PC-3 (cell line): Measurements from ENCODE around the gene IL16. TPM values are rescaled to one million over a fixed set of nuclear protein-coding genes. Genes with fewer than 3 reads are reported as not detected.

Source experiments
- ATAC-seq: fragments of 200-7000 bp; cut with Tn5 transposase; 2 replicates; pipeline ENCODE4 v1.9.1; 2020; ENCODE audit warnings: mild to moderate bottlenecking, moderate library complexity
- BruUV-seq: library from RNA; stranded (reverse); fragments of 400-500 nt; replicated peaks from 2 replicates; lab custom pipeline; 2021; lab: Mats Ljungman, UMichigan
- CTCF ChIA-PET: fragments of 300-600 bp; sonication (Branson Sonifier 250); formaldehyde crosslinking; loops from one replicate; lab custom pipeline; 2022; ENCODE audit warnings: antibody characterized with exemption; lab: Charles Lee
- POLR2A ChIA-PET: fragments of 300-600 bp; sonication (Branson Sonifier 250); formaldehyde crosslinking; loops from one replicate; lab custom pipeline; 2022; ENCODE audit warnings: antibody characterized with exemption; ENCODE audit not compliant: unreplicated experiment; lab: Charles Lee
- DNase-seq: peaks from one replicate; pipeline ENCODE4 v3.0.0-alpha.2; 2015
- H2AFZ ChIP-seq: fragments of 300-600 bp; sonication (generic); 2 replicates; pipeline ENCODE4 v1.6.0; 2016; ENCODE audit warnings: antibody characterized with exemption, low read length
- H3F3A ChIP-seq: fragments of 300-600 bp; sonication (generic); one replicate; pipeline ENCODE4 v1.6.0; 2017; ENCODE audit warnings: antibody characterized with exemption, low read length, control low read depth, mild to moderate bottlenecking; ENCODE audit not compliant: unreplicated experiment
- H3K27ac ChIP-seq: fragments of 300-600 bp; sonication (generic); 2 replicates; pipeline ENCODE4 v1.5.1; 2016; ENCODE audit warnings: mild to moderate bottlenecking, low read length
- H3K27me3 ChIP-seq: fragments of 300-600 bp; sonication (generic); 2 replicates; pipeline ENCODE4 v1.6.1; 2016; ENCODE audit warnings: low read length, mixed read lengths
- H3K36me3 ChIP-seq: fragments of 300-600 bp; sonication (generic); 2 replicates; pipeline ENCODE4 v1.6.1; 2016; ENCODE audit warnings: low read depth, mixed run types, low read length, mixed read lengths
- H3K4me1 ChIP-seq: fragments of 300-600 bp; sonication (generic); 2 replicates; pipeline ENCODE4 v1.5.1; 2016; ENCODE audit warnings: low read length; ENCODE audit not compliant: insufficient read depth
- H3K4me2 ChIP-seq: fragments of 300-600 bp; sonication (generic); 2 replicates; pipeline ENCODE4 v1.6.0; 2016; ENCODE audit warnings: low read length
- H3K4me3 ChIP-seq: fragments of 300-600 bp; sonication (generic); 2 replicates; pipeline ENCODE4 v1.5.1; 2016; ENCODE audit warnings: mild to moderate bottlenecking, low read length, mixed read lengths
- H3K79me2 ChIP-seq: fragments of 300-600 bp; sonication (generic); 2 replicates; pipeline ENCODE4 v1.6.1; 2017; ENCODE audit warnings: low read length, mixed read lengths
- H3K9ac ChIP-seq: fragments of 300-600 bp; sonication (generic); 2 replicates; pipeline ENCODE4 v1.6.0; 2016; ENCODE audit warnings: mild to moderate bottlenecking, low read length
- H3K9me2 ChIP-seq: fragments of 300-600 bp; sonication (generic); replicated peaks from 2 replicates; pipeline ENCODE4 v1.6.1; 2016; ENCODE audit warnings: mixed run types, low read length, mixed read lengths
- H3K9me3 ChIP-seq: fragments of 300-600 bp; sonication (generic); 2 replicates; pipeline ENCODE4 v1.6.1; 2016; ENCODE audit warnings: low read length, mixed read lengths
- H4K20me1 ChIP-seq: fragments of 300-600 bp; sonication (generic); 2 replicates; pipeline ENCODE4 v1.6.1; 2016; ENCODE audit warnings: low read length, mixed read lengths
- CTCF ChIP-seq: fragments of 300-600 bp; sonication (generic); conservative IDR thresholded peaks from 2 replicates; pipeline ENCODE4 v1.5.1; 2017; ENCODE audit warnings: antibody characterized with exemption, low read depth, mild to moderate bottlenecking, low read length
- EZH2 ChIP-seq: fragments of 300-600 bp; sonication (generic); IDR thresholded peaks from one replicate; pipeline ENCODE4 v1.6.1; 2017; ENCODE audit warnings: antibody characterized with exemption, mild to moderate bottlenecking, low read length; ENCODE audit not compliant: unreplicated experiment
- EZH2phosphoT487 ChIP-seq: fragments of 300-600 bp; sonication (generic); IDR thresholded peaks from 2 replicates; pipeline ENCODE4 v1.6.1; 2018; ENCODE audit warnings: mild to moderate bottlenecking, antibody characterized with exemption, low read length, borderline replicate concordance
- intact Hi-C: fragments of 100-400 bp; cut with micrococcal nuclease; formaldehyde crosslinking; loops from 2 replicates; pipeline ENCODE4 v1.9.0; 2023
- total RNA-seq: library from RNA; depleted of rRNA; stranded (reverse); fragments of >200 nt; gene quantifications from 2 replicates; pipeline ENCODE4 v1.2.3, GENCODE V29; 2014

IL16 gene
- total RNA-seq, 1 experiment from 2014 or later, result 0.04 TPM

GRCh38 chr15:81166636-81167305 lies 29.9 kb upstream of the IL16 start:
- H3K9ac ChIP-seq, result no peak overlapping the region
- no peaks in the 10 kb centered on the region for H3K9me3 ChIP-seq
- no peaks in the 10 kb centered on the region for H3K79me2 ChIP-seq
- DNase-seq (no peak), ATAC-seq (no peak)
- no TSS peak for BruUV-seq
- H2AFZ ChIP-seq, result no peak overlapping the region
- H3K4me3 ChIP-seq, result no peak overlapping the region
- no peaks in the 10 kb centered on the region for H3K27me3 ChIP-seq
- intact Hi-C loops, result no loop called here
- no peak overlapping the region for H3K4me2 ChIP-seq
- H3K4me1 ChIP-seq, result no peaks in the 10 kb centered on the region
- ChIA-PET CTCF (no interaction called here), POLR2A (no interaction called here)
- H3K9me2 ChIP-seq, result no peaks in the 10 kb centered on the region
- H3K36me3 ChIP-seq, result no peaks in the 10 kb centered on the region
- H3F3A ChIP-seq, result no peaks in the 10 kb centered on the region
- TF ChIP-seq EZH2phosphoT487 (no peak), CTCF (no peak), EZH2 (no peak)
- H4K20me1 ChIP-seq, result no peaks in the 10 kb centered on the region
- no peak overlapping the region for H3K27ac ChIP-seq

- H3K27me3 ChIP-seq, result peaks cover 4% of the 10 kb centered on the region; the same call in 1 of the 2 replicates
- CTCF ChIA-PET, result no interaction called here
- no peak overlapping the region for H3K4me2 ChIP-seq
- no peak overlapping the region for H3K27ac ChIP-seq
- no peak overlapping the region for H3K9ac ChIP-seq
- no peak for DNase-seq
- no peaks in the 10 kb centered on the region for H3K36me3 ChIP-seq
- no peaks in the 10 kb centered on the region for H4K20me1 ChIP-seq
- no peaks in the 10 kb centered on the region for H3K4me1 ChIP-seq
- H3F3A ChIP-seq, result no peaks in the 10 kb centered on the region
- no peak overlapping the region for H3K4me3 ChIP-seq
- TF ChIP-seq CTCF (no peak), EZH2 (no peak), EZH2phosphoT487 (no peak)
- H3K9me2 ChIP-seq, result no peaks in the 10 kb centered on the region
- POLR2A ChIA-PET, result no interaction called here
- no peak overlapping the region for H2AFZ ChIP-seq
- H3K9me3 ChIP-seq, result no peaks in the 10 kb centered on the region
- intact Hi-C loops, result no loop called here
- BruUV-seq, result no TSS peak
- no peak for ATAC-seq
- H3K79me2 ChIP-seq, result no peaks in the 10 kb centered on the region
Observed at GRCh38 chr15:81168131-81168526, 28.6 kb upstream of the IL16 start.

- no peak overlapping the region for H3K4me3 ChIP-seq
- ATAC-seq, result no peak
- no peaks in the 10 kb centered on the region for H3K79me2 ChIP-seq
- POLR2A ChIA-PET, result no interaction called here
- H3K9ac ChIP-seq, result no peak overlapping the region
- no peaks in the 10 kb centered on the region for H3K9me3 ChIP-seq
- H3K27me3 ChIP-seq, result peaks cover 4% of the 10 kb centered on the region; the same call in 1 of the 2 replicates
- no peak overlapping the region for H3K4me2 ChIP-seq
- CTCF ChIA-PET, result no interaction called here
- DNase-seq, result no peak
- intact Hi-C loops, result no loop called here
- no peaks in the 10 kb centered on the region for H3K36me3 ChIP-seq
- no peaks in the 10 kb centered on the region for H3F3A ChIP-seq
- BruUV-seq, result no TSS peak
- no peak for TF ChIP-seq CTCF
- no peak for TF ChIP-seq EZH2phosphoT487
- no peaks in the 10 kb centered on the region for H3K4me1 ChIP-seq
- no peaks in the 10 kb centered on the region for H3K9me2 ChIP-seq
- H4K20me1 ChIP-seq, result no peaks in the 10 kb centered on the region
- H2AFZ ChIP-seq, result no peak overlapping the region
- H3K27ac ChIP-seq, result no peak overlapping the region
Observed at GRCh38 chr15:81168644-81169043, 28.0 kb upstream of the IL16 start.
